HG03097 (cell line): ENCODE data around the gene ARL13B.

Experiments used
- ATAC-seq: cut with Tn5 transposase; IDR thresholded peaks from one replicate; pipeline ENCODE4 v1.9.1; 2021; ENCODE audit not compliant: unreplicated experiment, low FRiP score

The ARL13B gene

DNA sequence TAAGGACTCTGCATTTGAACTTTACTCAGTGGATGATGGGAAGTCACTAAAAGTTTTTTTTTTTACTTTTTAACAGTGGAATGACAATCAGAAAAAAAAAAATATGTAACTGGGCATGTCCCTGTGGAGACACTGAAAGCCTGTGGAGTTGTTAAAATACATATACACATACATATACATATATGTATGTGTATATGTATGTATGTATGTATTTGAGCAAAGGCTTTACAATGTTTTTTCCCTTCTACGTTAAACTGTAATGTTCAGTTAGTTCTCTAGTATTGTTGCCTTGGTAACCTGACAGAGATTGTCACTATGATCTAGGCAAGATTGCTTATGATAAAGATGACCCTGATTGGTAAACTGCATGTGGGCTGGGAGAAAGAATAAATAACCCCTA, 113.2 kb downstream of the ARL13B start:
- no peak for ATAC-seq

DNA sequence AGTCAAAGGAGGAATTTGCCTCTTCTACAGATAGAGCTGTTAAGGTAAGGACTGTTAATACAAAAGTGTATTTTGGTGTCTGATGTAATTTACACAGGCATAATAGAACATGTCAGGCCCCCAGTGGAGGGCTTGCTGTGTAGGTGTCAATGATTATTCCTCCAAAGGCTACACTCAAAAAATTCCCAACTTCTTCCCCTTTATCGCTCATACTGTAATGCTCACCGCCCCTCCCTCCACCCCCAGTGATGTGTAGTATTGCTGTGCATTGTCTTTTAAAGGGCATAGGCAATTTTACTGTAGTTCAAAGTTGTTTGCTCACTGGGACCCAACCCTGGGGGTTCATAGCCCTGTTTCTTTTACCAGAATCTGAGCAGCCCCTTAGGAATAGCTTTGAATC, 115.2 kb downstream of the ARL13B start:
- ATAC-seq = no peak

DNA sequence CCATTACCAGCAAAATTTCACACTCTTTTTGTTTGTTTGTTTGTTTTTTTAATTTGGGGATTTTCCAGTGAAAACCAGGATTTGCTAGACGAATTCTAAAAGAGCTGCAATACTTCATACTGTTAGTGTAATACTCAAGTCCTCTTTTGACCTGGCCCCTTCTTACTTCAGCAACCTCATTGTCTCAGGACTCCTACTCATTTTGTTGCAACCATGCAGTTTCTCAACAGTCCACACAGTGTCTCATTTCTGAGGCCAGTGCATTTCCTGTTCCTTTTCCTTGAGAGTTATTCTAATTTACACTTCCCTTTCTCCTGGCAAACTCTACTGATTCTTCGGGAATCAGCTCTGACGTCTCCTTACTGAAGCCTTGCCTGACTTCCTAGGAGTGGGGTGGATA, 118.5 kb downstream of the ARL13B start:
- ATAC-seq = no peak

DNA sequence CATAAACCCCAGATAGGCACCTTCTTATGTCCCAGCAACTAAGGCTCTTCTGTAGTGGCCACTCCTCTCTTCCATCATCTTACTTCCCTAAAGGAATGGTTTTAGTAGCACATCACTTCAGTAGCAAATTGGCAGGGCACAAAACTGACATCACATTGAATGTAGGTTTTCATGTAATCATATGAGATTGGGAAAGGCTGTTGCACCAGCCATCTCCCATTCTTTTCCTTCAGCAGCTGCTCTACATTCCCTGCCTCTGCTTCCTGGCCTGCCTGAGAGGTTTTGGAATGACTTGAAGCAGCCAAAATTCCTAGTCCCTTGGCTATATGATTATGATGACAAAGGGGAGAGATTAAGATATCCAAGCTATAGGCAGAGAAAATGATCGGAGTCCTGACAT, 119.4 kb downstream of the ARL13B start:
- no peak for ATAC-seq

DNA sequence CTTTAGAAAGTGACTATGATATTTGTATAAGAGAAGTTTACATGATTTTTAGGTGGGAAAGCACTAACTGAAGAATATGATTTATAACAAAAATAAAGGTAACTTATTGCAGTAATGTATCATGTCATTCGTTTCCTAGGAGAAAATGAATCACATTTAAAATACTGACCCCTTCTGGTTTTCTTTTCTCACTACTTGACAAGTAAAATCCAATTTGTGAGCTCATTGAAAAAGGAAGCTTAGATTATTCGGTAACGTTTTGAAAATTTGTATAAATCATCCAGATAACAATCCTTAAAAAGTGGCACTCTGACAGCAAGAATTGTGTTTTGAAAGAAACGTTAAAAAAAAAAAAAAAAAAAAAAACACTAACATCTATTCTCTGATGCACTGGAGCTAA, 121.9 kb downstream of the ARL13B start:
- ATAC-seq = no peak
